Measurements from ENCODE around the gene PLPPR4.

DNA sequence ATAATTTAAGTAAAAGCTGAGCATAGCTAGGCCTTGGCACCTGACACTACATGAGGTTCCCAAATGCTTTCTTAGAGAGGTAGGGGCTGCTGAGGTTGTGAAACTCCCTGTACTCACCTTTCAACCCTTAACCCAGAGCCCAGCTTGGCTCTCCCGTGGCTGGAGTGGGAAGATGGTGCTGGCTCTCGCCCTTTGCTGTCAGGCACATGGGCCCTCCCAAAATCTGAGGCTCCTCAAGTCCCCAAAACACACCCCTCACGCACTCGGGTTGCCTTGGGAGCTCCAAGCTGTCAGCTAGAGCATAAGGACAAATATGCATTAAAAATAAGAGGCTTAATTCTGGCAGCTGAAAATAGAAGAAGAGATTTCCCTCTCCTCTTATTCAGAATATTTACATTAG lies 46.7 kb upstream of the PLPPR4 start:
- TF ChIP-seq CTCF (IDR thresholded peaks at IDR 0.05; ENCODE audit: insufficient read depth, low read length, poor library complexity, severe bottlenecking) (no peak), EZH2phosphoT487 (conservative IDR thresholded peaks at IDR 0.05; ENCODE audit: low read length) (no peak)

Measured in SU-DHL-6 (cell line).